ENCODE data around the gene COPE.

Gene COPE

DNA sequence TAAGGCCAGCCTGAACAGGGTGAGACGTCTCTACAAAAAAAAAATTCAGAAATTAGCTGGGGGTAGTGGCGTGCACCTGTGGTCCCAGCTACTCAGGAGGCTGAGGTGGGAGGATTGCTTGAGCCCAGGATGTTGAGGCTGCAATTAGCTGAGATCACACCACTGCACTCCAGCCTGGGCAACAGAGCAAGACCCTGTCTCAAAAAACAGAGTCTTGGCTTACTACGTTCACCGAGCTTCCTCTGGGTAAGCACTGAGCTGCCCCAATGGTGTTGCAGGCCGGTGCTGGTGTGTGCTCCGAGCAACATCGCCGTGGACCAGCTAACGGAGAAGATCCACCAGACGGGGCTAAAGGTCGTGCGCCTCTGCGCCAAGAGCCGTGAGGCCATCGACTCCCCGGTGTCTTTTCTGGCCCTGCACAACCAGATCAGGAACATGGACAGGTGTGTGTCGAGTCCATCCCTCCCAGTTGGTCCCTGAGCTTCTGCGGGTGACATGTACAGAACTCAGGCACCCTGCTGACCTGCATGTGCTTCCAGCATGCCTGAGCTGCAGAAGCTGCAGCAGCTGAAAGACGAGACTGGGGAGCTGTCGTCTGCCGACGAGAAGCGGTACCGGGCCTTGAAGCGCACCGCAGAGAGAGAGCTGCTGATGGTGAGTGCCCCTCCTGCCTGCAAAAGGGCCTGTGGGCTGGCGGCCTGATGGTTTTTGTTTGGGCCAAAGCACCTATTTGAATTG, 63.4 kb downstream of the COPE start:
- TF ChIP-seq, protein P1, sequence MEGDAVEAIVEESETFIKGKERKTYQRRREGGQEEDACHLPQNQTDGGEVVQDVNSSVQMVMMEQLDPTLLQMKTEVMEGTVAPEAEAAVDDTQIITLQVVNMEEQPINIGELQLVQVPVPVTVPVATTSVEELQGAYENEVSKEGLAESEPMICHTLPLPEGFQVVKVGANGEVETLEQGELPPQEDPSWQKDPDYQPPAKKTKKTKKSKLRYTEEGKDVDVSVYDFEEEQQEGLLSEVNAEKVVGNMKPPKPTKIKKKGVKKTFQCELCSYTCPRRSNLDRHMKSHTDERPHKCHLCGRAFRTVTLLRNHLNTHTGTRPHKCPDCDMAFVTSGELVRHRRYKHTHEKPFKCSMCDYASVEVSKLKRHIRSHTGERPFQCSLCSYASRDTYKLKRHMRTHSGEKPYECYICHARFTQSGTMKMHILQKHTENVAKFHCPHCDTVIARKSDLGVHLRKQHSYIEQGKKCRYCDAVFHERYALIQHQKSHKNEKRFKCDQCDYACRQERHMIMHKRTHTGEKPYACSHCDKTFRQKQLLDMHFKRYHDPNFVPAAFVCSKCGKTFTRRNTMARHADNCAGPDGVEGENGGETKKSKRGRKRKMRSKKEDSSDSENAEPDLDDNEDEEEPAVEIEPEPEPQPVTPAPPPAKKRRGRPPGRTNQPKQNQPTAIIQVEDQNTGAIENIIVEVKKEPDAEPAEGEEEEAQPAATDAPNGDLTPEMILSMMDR (IDR thresholded peaks at IDR 0.05; ENCODE audit: low read length, missing control alignments): no peak
- no peak overlapping the region for H3K4me3 ChIP-seq (replicated peaks; ENCODE audit: low read depth, low read length)
- no peak for DNase-seq (ENCODE audit: low read depth)

- no peak for DNase-seq (ENCODE audit: low read depth)
- H3K4me3 ChIP-seq (replicated peaks; ENCODE audit: low read depth, low read length): no peak overlapping the region
- TF ChIP-seq, protein P1 (IDR thresholded peaks at IDR 0.05; ENCODE audit: low read length, missing control alignments): no peak
Measured at GRCh38 chr19:18854982-18855381, 64.2 kb downstream of the COPE start.

GRCh38 chr19:18853755-18854427, 65.3 kb downstream of the COPE start:
- no peak for DNase-seq (ENCODE audit: low read depth)
- no peak overlapping the region for H3K4me3 ChIP-seq (replicated peaks; ENCODE audit: low read depth, low read length)
- TF ChIP-seq, protein P1 (IDR thresholded peaks at IDR 0.05; ENCODE audit: low read length, missing control alignments): no peak

GRCh38 chr19:18852648-18853047, 66.5 kb downstream of the COPE start:
- DNase-seq (ENCODE audit: low read depth): no peak
- TF ChIP-seq, protein P1 (IDR thresholded peaks at IDR 0.05; ENCODE audit: low read length, missing control alignments): no peak
- H3K4me3 ChIP-seq (replicated peaks; ENCODE audit: low read depth, low read length): no peak overlapping the region

DNA sequence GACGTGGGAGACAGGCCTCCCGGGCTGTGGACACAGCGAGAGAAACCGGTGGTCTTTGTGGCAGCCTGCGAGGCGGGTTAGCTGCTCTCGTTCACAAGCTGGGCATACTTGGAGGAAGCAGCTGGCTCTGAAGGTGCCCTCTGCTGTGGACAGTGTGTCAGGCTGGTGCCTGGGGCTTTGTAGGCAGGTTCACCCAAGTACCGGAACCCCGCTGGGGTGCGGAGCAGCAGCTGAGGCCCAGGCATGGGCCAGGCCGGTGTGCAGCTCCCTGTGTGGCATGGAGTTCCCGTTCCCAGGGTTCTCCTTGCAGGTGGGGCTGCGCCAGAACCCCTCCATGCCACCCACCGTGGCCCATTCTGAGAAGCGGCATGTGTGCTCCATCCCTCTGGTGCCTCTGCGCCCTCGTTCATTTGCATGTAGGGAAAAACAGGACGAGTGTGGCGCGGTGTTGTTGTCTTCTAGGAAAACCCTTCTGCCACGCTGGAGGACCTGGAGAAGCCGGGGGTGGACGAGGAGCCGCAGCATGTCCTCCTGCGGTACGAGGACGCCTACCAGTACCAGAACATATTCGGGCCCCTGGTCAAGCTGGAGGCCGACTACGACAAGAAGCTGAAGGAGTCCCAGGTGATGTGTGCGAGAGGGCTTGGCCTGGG, 67.4 kb downstream of the COPE start:
- TF ChIP-seq, protein P1 (IDR thresholded peaks at IDR 0.05; ENCODE audit: low read length, missing control alignments): no peak
- no peak overlapping the region for H3K4me3 ChIP-seq (replicated peaks; ENCODE audit: low read depth, low read length)
- DNase-seq (ENCODE audit: low read depth): no peak

DNA sequence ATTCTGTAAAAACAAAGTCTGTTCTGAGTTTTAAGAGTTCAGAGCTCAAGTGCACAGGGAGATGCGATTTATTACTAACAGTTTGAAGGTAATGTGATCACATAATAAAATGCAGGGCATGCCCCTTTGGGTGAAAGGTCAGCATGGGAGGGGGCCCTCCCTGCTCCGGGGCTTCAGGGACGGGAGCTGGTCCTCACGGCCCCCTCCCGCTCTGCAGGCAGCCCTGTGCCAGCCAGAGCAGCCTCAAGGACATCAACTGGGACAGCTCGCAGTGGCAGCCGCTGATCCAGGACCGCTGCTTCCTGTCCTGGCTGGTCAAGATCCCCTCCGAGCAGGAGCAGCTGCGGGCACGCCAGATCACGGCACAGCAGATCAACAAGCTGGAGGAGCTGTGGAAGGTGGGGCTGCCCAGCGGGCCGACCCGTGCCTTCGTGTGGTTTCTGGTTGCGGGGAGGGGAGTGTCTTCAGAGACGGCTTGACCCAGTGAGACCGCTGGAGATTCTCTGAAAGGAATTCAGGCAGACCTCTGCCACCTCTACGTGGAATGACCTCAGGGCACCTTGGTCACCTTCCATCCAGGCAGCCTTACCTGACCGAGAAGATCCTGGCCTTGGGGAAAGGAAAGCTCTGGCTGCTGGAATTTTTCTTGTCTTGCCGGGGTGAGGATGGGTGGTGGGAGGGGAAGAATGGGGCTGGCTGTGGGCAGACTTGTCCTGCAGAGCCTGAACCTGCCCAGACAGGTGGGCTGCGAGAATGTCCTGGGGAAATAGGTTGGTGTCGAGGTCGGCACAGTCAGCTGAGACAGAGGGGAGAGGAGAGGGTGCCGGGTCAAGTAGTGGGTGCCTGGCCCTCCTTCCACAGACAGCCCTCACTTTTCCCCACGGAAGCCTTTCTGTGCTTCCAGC, 68.5 kb downstream of the COPE start:
- H3K4me3 ChIP-seq (replicated peaks; ENCODE audit: low read depth, low read length): no peak overlapping the region
- DNase-seq (ENCODE audit: low read depth): no peak
- TF ChIP-seq, protein P1 (IDR thresholded peaks at IDR 0.05; ENCODE audit: low read length, missing control alignments): no peak
